Stromal cell of bone marrow (primary cell): ENCODE results near the gene PDXP.
"Not testable (repeated sequence)": the region's sequence is repeated elsewhere in the genome, so short reads cannot be mapped to it uniquely, and the experiment has no call there.

Experiments used
- DNase-seq: peaks from one replicate; pipeline ENCODE4 v3.0.0-alpha.2; 2012; ENCODE audit warnings: low read depth

Gene PDXP

GRCh38 chr22:37658133-37659065 lies at the start of gene PDXP:
Gene PDXP, plus strand, starts transcription at chr22:37658723. Its CDS starts 60 bp downstream, at chr22:37658783.
- peak; percentile 100 for DNase-seq

DNA sequence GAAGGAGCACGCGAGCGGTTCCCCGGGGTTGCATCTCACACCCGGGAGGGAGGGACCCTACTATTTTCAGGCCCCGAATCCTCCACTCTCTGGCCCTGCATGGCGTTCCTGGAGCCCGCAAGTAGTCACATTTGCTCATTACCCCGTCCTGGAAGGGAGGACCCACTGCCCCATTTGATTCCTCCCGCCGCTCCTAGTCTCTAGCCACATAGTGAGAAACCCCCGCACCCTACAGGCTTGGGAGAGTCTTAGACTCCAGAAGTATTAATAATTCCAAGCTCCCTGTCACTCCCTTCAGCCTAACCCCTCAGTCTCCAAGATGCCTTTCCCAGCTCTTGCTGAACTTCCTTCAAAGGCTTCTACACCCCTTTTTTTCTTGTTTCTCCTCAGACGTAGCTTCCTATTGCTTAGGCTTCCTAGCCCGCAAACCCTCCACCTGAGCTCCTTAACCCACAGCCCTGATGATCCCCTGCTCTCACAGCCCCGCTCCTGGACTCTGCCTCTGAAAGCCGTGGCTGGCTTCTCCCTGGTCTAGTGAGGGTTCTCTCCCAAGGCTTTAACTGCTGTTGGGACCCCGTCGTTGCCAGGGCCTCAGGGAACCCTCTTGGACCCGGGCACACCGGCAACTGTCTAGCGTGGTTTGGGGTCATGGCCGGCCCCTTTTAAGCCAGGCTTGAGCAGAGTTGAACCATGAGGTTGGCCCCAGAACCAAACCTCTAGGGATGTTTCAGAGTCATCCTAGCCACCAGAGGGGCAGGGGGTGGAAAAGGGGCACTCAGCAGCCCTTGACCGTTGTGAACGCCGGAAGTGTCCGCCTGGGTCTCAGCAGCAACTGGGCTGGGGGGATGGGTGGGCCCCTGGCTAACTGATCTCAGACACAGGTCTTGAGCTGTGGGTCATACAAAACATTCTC lies 49.0 kb upstream of the PDXP start:
- DNase-seq = no peak

DNA sequence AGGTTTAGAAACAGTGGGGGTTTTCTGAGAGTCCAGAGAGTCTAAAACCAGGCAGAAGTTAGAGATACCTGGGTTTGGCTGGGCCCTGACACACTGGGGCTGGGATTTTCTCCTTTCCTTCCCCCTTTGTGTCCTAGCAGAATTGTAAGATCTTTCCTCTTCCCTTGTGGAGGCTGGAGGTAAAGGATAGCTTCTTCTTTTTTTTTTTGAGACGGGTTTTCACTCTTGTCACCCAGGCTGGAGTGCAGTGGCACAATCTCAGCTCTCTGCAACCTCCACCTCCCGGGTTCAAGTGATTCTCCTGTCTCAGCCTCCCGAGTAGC lies 48.4 kb upstream of the PDXP start:
- not testable (repeated sequence) for DNase-seq

DNA sequence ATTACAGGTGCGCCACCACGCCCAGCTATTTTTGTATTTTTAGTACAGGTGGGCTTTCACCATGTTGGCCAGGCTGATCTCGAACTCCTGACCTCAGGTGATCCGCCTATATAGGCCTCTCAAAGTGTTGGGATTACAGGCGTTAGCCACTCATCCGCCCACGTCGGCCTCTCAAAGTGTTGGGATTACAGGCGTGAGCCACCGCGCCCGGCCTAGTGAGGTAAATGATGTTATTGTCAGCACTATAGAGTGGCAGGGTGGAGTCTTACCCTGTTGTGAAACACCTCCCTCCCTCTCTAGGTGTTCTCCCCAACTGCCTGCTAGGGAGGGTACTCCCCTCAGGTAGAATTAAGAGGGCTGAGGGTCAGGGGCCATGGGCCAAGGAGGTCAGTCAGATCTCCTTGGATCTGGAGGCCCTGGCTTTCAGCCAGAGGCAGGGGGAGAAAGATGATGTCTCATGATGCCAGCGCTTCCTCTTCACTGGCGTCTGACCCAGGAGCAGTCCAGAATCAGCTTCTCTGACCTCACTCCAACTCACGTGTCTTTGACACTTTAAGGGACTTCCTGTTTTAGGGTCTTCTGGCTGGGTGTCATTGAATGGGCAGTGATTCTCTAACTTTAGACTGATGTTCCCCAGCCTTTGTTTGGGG lies 47.9 kb upstream of the PDXP start:
- DNase-seq = no peak

DNA sequence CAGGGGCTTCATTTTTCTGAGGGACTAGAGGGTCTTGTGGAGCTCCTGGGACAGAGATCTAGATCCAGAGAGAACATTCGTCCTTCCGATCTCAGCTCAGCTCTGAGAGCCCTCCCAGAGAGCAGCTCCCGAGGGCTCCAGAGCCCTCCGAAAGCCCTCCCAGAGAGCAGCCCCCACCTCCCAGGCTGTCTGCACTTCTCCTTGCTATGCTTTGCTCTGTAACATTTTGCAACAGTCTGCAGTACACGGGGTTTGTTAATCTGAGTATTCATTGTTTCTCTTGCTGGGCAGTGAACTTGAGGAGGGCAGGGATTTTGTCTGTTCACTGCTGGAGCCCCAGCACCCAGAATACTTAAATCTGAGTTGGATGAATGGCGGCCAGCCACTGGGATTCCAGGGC lies 47.3 kb upstream of the PDXP start:
- no peak for DNase-seq

- DNase-seq = no peak
Observed at GRCh38 chr22:37616201-37617083, 42.1 kb upstream of the PDXP start.

DNA sequence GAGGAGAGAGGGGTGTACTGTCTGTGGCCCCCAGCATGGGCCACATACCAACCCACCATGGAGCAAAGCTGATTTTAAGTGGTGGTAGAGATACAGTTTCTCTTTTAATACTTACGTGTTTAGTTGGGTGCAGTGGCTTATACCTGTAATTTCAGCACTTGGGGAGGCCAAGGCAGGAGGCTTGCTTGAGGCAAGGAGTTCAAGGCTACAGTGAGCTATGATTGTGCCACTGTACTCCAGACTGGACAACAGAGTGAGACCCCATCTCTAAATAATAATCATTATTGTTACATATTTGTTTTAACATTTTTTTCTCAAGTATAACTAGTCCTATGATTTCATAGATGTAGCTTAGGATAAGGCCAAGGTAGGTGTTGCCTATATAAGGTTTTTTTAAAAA lies 41.1 kb upstream of the PDXP start:
- DNase-seq = no peak

GRCh38 chr22:37618072-37618656 lies 40.4 kb upstream of the PDXP start:
- DNase-seq = no peak

DNA sequence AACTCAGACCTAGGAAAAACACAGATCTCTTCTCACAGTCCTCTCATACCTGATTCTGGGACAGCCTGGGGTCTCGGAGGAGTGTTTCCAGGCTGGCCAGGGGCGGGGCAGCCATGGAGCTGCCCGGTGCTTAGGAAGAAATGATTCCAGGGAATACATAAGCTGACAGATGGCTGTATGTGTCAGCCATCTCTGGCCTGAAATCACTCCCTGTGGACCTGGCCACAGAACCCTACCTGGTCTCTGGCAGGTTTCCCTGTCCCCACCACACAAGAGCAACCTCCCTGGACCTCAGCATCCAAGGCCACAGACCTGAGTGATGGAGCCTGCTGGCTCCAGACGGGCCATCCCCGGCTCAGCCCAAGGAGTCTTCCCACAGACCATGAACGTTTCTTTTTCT lies 39.8 kb upstream of the PDXP start:
- no peak for DNase-seq

DNA sequence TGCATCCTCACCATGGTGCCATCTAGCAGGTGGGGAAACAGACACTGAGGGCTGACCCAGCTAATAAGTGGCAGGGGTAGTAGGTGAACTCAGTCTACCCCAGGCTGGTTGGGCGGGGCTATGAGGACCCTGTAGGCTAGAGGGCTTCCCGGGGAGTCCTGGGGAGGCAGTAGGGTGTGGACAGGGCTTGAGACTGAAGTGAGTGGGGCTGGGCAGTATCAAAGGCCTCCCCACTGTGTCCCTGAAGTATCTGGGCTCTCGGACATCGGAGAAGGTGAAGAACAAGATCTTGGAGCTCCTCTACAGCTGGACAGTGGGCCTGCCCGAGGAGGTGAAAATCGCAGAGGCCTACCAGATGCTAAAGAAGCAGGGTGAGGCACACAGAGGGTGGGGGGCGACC lies 38.5 kb upstream of the PDXP start:
- DNase-seq = no peak

- DNase-seq = no peak
Observed at GRCh38 chr22:37621352-37621860, 37.1 kb upstream of the PDXP start.

- DNase-seq = no peak
Observed at GRCh38 chr22:37623075-37624016, 35.2 kb upstream of the PDXP start.

DNA sequence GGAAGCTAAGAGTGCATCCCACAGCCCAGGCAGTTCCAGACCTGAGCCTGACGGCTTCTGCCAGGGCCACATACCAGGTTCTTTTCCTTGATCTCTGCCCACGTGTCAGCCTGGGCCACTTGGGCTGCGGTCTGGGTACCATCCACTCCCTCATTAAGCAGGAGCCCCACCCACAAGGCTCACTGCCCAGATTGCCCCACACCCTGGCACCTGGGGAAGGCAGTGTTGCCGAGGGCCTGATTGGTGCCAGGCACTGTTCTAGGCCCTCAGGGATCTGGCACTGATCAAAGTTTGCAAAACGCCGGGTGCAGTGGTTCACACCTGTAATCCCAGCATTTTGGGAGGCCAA lies 34.5 kb upstream of the PDXP start:
- DNase-seq = no peak

DNA sequence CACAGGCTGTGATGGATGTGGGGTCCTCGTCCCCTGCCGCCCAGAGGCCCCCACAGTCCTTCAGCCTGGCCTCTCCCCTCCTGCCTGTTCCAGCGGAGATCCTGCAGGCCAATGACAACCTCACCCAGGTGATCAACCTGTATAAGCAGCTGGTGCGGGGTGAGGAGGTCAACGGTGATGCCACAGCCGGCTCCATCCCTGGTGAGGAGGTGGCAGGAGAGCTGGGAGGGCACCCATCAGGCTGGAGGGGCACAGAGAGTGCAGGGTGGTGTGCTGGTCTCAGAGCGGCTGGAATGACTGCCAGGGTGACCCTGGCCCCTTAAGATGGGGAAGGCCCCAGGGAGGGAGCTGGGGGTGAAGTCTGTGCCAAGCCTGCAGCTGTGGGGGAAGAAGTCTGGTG lies 33.6 kb upstream of the PDXP start:
- DNase-seq = no peak

- DNase-seq = no peak
Observed at GRCh38 chr22:37625737-37626136, 32.8 kb upstream of the PDXP start.

- no peak for DNase-seq
Observed at GRCh38 chr22:37626144-37626543, 32.4 kb upstream of the PDXP start.

GRCh38 chr22:37626556-37627075 lies 31.9 kb upstream of the PDXP start:
- no peak for DNase-seq

- no peak for DNase-seq
Observed at GRCh38 chr22:37627121-37627520, 31.4 kb upstream of the PDXP start.

- DNase-seq = no peak
Observed at GRCh38 chr22:37627545-37627944, 31.0 kb upstream of the PDXP start.

DNA sequence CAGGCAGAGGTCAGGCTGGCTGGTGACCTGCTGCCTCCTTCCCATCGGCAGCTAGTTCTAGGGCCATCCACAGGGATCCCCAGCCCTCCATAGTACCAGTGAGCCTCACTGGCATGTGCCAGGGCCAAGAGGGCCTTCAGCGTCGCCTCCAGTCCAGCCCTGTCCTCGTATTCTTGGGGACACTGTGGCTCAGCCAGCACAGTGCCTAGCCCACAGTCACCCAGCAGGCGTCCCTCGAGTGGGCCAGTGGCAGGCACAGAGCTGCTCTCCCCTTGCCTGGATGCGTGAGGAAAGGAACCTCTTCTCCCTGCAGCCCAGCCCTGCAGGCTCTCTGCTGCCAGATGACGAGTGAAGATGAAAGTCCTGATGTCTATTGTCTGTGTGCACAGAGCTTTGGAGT lies 29.7 kb upstream of the PDXP start:
- no peak for DNase-seq
